C4-2B (cell line): ENCODE measurements around the gene LASP1.

Experiments
- ZFX ChIP-seq: fragments of 450-650 bp; IDR thresholded peaks from 2 replicates; pipeline ENCODE4 v1.6.1; 2017
- TF ChIP-seq, protein P1 (sequence below): fragments of 450-650 bp; conservative IDR thresholded peaks from 2 replicates; pipeline ENCODE4 v1.5.1; 2017; ENCODE audit warnings: mild to moderate bottlenecking

DNA sequence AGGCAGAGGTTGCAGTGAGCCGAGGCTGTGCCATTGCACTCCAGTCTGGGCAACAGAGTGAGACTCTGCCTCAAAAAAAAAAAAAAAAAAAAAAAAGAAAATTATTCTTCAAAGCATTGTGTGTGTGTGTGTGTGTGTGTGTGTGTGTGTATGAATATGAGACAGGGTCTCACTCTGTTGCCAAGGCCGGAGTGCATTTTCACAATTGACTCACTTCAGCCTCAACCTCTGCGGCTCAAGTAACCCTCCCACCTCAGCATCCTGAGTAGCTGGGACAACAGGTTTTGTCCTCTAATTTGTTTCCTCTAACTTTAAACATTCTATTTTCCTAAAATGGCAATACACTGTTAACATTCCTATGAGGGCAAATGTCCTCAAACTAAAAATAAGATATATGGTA lies 89.7 kb downstream of the LASP1 start:
- TF ChIP-seq, protein P1, sequence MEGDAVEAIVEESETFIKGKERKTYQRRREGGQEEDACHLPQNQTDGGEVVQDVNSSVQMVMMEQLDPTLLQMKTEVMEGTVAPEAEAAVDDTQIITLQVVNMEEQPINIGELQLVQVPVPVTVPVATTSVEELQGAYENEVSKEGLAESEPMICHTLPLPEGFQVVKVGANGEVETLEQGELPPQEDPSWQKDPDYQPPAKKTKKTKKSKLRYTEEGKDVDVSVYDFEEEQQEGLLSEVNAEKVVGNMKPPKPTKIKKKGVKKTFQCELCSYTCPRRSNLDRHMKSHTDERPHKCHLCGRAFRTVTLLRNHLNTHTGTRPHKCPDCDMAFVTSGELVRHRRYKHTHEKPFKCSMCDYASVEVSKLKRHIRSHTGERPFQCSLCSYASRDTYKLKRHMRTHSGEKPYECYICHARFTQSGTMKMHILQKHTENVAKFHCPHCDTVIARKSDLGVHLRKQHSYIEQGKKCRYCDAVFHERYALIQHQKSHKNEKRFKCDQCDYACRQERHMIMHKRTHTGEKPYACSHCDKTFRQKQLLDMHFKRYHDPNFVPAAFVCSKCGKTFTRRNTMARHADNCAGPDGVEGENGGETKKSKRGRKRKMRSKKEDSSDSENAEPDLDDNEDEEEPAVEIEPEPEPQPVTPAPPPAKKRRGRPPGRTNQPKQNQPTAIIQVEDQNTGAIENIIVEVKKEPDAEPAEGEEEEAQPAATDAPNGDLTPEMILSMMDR = no peak
- TF ChIP-seq ZFX = no peak
